NCI-H2196 treated with DMSO at 0.1 percent for 48 hours (cell line): ENCODE results near the gene URB1.
"Not testable (repeated sequence)": the region's sequence is repeated elsewhere in the genome, so short reads cannot be mapped to it uniquely, and the experiment has no call there.

Experiments
- DNase-seq: peaks from one replicate; lab custom pipeline; 2025; ENCODE audit not compliant: unreplicated experiment; lab: John Stamatoyannopoulos, UW

The URB1 gene

DNA sequence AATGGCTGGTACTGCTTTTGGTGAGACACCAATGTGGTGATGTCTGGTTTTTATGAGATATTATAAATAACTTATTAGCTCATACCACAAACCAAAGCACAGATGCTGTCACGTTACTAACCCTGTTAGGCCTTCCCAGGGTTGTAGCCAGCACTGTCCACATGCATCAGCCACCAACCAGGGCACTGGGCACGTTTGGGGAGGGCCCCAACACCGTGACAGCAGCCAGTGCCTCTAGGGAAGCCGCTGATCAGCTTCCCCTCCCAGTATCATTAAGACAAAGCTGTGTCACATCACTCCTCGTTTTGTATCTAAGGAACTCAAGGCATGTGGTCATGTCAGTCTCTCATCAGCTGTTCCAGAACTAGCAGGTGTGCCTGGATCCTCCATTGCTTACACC lies 13.9 kb downstream of the URB1 start:
- DNase-seq: no peak

GRCh38 chr21:32377991-32378390 lies 14.8 kb downstream of the URB1 start:
- DNase-seq: no peak

GRCh38 chr21:32377506-32377905 lies 15.3 kb downstream of the URB1 start:
- DNase-seq: no peak

GRCh38 chr21:32372755-32373154 lies 20.1 kb downstream of the URB1 start:
- peak; percentile 67 for DNase-seq

DNA sequence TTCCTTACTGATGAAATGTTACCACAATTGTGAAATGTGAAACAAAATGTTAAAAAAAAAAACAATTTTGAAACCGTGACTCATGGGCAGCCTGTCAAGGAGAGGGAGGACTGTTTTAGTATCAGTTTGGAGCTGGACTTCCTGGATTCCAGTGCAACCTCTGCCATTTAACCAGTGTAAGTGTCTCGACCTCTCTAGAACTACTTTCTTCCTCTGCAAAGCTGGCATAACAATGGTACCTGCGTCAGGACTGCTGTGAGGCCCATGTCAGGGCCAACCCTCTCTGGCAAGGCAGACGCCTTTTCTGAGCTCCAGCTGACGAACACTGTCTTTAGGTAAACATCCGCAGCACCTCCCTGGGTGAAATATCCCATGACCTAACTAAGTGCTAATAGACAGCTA lies 20.9 kb downstream of the URB1 start:
- peak; percentile 87 for DNase-seq

DNA sequence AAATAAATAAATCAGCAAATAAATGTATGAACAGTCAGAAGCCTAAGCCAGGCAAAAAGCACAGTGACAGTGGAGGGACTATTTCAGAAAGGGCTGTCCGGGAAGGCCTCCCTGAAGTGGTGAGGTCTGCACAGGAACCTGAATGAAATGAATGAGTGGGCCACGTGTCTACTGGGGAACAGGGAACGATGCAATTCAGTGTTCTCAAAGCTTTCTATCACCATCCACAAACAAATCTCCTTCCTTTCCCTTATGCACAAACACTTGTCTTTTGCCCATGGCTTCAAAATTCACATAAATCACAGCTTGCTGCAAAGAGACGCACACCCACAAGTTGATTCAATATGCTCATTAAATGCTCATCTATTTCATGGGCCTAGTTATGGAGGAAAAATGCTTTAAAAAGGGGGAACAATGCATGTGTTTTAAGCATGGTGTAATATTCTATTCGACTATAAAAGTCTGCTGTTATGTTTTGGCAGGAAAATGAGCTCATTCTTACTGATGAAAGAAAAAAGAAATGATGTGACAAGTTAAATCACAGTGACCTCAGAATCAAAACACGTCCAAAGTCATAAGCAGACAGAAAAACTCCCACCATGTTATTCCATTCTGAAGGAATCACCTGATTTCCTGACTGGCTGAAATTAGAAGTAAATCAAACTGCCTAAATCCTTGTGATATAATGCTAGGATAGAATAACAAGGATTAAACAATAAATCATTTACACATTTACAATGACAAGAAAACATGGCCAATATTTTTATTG lies 21.6 kb downstream of the URB1 start:
- DNase-seq: no peak

- DNase-seq: not testable (repeated sequence)
Observed at GRCh38 chr21:32368961-32369360, 23.9 kb downstream of the URB1 start.

GRCh38 chr21:32368386-32368785 lies 24.4 kb downstream of the URB1 start:
- no peak for DNase-seq

DNA sequence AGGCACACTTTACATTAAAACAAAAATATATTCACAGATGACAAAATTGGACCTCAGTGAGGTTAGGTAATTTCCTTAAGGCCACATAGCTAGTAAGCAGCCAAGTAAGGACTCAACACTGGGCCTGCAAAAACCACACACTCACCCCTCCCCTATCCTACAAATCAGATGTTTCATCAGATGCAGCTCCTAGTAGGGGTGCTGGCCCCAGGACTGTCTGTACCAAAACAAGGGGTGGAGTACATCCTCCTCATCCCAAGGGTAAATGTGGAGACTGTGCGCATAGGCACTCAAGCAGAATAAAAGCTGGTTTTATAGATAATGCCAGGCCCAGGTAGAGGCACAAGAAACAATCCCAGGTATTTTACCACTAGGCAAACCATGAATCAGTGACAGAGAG lies 25.7 kb downstream of the URB1 start:
- no peak for DNase-seq

GRCh38 chr21:32366191-32366590 lies 26.6 kb downstream of the URB1 start:
- no peak for DNase-seq

- no peak for DNase-seq
Observed at GRCh38 chr21:32364796-32365195, 28.0 kb downstream of the URB1 start.

GRCh38 chr21:32364387-32364786 lies 28.4 kb downstream of the URB1 start:
- no peak for DNase-seq

DNA sequence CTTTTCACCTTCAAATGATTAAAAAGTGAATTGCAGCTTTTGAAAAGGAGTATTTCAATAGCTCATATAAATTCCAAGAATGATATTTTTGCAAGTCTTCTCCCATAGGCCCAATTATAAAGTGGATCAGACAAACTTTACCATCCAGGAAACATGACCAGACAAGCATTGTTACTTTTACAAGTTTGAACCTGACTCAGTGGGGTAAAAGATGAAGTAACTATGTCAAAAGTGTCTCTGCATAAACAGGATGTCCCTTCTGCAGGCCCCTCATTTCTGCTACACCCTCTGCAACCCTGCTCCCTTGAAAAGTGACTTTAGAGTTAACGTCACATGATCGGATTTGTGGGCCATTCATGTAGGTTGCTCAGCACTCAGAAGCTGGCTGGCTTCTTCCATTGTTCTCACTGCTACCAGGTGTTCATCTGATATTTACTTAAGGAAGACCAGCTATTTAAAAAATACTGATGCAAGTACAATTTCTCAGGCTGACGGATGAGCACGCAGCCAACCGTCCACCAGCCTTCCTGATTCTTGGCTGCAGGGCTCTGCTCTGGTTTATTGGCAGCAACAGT lies 32.3 kb downstream of the URB1 start:
- peak; percentile 58 for DNase-seq

GRCh38 chr21:32359719-32360260 lies 33.0 kb downstream of the URB1 start:
- DNase-seq: no peak

DNA sequence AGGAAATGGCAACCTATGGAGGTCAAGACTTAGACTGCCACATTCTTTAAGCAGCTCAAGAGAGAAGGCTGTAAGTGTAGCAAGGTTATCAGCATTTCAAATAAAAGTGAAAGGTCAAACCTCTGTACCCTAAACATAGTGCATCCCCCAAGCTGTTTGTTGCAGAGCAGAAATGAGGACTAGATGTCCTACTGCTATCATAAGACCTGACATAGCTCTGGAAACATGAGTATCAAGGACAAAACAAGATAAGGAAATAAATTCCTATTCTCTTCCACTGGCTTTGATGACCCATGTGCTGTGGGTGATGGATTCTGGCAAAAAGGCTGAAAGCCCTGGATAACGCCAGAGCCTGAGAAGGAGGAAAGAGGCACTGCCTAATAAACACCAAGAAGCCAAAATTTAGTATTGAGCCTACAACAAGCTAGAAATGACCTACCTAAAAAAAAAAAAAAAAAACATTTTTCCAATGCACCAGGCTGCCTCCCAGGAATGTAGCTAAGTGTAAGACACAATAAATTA lies 35.9 kb downstream of the URB1 start:
- DNase-seq: no peak

- DNase-seq: no peak
Observed at GRCh38 chr21:32353002-32353711, 39.7 kb downstream of the URB1 start.

DNA sequence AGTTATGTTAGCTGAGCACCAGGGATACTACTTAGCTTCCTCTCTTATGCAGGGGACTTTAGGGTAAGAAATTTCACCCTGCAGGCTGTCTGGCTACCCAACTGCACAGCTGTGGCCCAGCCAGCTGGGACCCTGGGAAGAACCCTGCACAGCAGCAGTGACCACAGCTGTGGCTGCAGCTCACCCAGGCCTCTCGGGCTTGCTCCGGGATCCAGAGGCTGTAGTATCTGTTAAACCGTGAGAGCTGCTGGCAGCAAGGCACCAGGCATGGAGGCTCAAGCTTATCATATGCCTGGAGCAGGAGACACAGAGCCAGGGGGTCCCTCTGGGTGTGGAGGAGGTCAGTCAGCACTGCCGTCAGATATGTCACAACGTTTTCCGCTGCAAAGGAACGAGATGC lies 40.3 kb downstream of the URB1 start:
- DNase-seq: no peak

DNA sequence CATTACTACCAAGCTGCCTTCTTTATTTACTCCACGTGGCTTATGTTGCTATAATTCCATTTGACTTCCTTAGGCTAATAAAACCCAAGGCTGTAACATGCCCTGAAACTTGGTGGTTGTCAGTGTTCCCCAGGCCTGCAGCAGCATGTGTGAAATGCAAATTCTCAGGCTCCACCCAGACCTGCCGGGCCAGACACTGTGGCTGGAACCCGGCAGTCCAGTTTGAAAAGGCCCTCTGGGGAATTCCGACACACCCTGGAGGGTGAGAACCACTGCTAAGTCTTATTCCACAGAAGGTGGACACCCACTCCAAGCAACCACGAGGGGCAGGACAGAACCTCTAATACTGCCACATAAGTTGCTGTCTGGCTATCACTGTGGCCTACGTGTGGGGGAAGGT lies 41.4 kb downstream of the URB1 start:
- DNase-seq: no peak

- DNase-seq: no peak
Observed at GRCh38 chr21:32350981-32351380, 41.8 kb downstream of the URB1 start.

DNA sequence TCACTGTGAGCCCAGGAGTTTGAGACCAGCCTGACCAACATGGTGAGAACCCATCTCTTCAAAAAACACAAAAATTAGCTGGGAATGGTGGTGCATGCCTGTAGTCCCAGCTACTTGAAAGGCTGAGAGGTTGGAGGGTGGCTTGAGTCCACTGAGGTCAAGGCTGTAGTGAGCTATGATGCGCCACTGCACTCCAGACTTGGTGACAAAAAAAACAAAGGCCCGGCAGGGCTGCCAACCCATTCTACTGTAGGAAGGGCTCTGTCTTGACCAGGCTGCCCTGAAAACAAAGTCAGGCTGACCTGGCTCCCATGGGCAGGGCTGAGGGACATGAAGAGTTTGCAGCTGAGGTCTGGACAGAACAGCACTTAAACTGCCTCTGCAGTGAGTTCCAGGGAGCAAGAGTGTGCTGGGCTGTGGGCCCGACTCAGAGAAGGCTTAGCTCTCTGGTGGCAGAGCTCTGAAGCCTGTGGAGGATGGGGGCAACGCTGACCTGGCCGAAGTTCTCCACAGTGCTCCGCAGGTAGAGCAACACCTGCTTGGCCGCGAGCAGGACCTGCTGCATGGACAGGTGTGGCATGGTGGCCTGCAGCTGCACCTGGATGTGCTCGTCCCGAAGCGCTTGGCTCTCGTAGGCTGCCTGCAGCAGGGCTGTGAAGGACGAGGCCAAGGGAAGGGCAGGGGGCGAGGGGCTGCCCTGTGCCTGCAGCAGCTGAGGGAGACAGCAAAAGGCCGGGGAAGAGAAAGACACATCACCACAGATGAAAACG lies 42.4 kb downstream of the URB1 start:
- no peak for DNase-seq

DNA sequence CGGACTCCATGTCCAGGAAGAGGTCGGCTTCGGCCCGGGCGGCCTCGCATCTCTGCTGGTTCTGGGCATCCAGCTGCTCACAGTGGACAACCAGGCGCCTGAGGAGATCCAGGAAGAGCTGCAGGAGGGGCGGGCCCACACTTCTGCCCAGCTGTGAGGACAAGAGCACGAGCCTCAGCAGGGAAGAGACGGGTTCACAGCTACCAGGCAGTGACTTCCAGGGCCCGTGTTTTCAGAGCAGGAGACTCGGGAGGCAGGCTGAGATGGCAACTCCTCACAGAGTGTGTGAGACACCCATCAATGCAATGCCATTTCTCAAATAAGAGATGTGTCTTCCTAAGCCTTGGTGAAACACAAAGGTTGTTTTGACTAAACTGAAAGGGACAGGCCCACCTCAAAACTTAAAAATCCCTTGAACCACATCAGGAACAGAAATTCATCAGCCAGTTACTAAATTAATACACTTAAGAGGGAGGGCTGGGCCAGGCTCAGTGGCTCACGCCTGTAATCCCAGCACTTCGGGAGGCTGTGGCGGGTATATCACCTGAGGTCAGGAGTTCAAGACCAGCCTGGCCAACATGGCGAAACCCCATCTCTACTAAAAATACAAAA lies 43.4 kb downstream of the URB1 start:
- no peak for DNase-seq
